GM12891 (cell line): Measurements from ENCODE around the gene KRT3.

Source experiments
- POLR2A ChIP-seq: IDR thresholded peaks from 2 replicates; pipeline ENCODE4 v1.6.1; 2011; ENCODE audit warnings: low read depth, low read length, control low read depth
- POLR2AphosphoS5 ChIP-seq: IDR thresholded peaks from 2 replicates; pipeline ENCODE4 v1.6.1; 2011; ENCODE audit warnings: low read depth, low read length, control low read depth
- POU2F2 ChIP-seq: IDR thresholded peaks from 2 replicates; pipeline ENCODE4 v1.6.1; 2011; ENCODE audit warnings: low read depth, mild to moderate bottlenecking, control low read depth, low read length, moderate library complexity
- SPI1 ChIP-seq: IDR thresholded peaks from 2 replicates; pipeline ENCODE4 v1.6.1; 2011; ENCODE audit warnings: low read depth, low read length, control low read depth
- TAF1 ChIP-seq: IDR thresholded peaks from 2 replicates; pipeline ENCODE4 v1.6.1; 2011; ENCODE audit warnings: low read depth, low read length, control low read depth

DNA sequence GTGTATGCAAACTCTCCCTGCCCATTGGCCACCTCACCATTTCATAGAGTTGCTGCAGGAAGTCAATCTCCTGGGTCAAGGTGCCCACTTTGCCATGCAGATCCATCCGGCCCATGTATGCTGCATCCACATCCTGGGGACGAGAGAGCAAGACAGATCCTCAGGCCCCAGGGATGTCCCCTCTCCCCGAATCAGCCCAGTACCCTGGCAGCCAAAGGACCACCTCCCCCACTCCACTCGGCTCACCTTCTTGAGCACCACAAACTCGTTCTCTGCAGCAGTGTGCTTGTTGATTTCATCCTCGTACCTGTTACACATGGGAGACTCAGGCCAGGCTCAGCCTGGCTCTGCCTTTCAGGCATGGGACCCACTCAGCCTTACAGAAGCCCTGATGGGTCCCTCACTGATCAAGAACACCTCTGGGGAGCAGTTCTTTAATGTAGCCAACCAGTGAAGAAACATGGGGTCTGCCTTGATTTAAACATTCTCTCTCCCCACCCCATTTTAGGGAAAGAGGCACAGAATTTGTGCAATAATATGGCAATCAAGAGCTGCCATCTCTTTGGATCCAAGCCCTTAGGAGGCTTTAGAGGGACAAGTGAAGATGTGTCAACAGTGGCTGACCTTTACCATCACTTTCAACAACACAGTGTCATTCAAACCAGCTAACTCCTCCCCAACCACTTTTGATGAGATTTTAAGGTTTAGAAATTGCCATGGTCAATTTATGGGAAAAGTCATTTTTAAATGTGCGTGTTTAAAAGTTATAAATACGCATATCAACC is 34.3 kb upstream of the KRT3 start:
- TF ChIP-seq POLR2AphosphoS5 (no peak), POLR2A (no peak), TAF1 (no peak), SPI1 (no peak), POU2F2 (no peak)
